Measurements from ENCODE around the gene WNT7A.

Gene WNT7A

GRCh38 chr3:13884851-13885703, 5.2 kb upstream of the WNT7A start:
- no peak for DNase-seq

GRCh38 chr3:13883681-13884080, 3.8 kb upstream of the WNT7A start:
- no peak for DNase-seq

GRCh38 chr3:13882876-13883275, 3.0 kb upstream of the WNT7A start:
- DNase-seq: no peak

- no peak for DNase-seq
These were observed 1.9 kb upstream of the WNT7A start for GRCh38 chr3:13881536-13882410.

GRCh38 chr3:13880811-13881156, 913 bp upstream of the WNT7A start:
- no peak for DNase-seq

- peak in 2 of 14 donors; percentile 27 to 67 for DNase-seq
These were observed 547 bp downstream of the WNT7A start for GRCh38 chr3:13879102-13879945.

- DNase-seq: peak in 4 of 14 donors; percentile 10 to 51 (median 38)
These were observed 1.4 kb downstream of the WNT7A start for GRCh38 chr3:13878281-13879101.

- peak in 1 of 14 donors; percentile 51 for DNase-seq
These were observed 2.0 kb downstream of the WNT7A start for GRCh38 chr3:13877911-13878280.

- no peak for DNase-seq
These were observed 3.3 kb downstream of the WNT7A start for GRCh38 chr3:13876451-13877100.

- DNase-seq: peak in 10 of 14 donors; percentile 1 to 71 (median 26)
These were observed 5.0 kb downstream of the WNT7A start for GRCh38 chr3:13874891-13875290.

- no peak for DNase-seq
These were observed 6.1 kb downstream of the WNT7A start for GRCh38 chr3:13873818-13874217.

GRCh38 chr3:13872451-13872850, 7.4 kb downstream of the WNT7A start:
- peak in 8 of 14 donors; percentile 5 to 62 (median 28) for DNase-seq

GRCh38 chr3:13871791-13872190, 8.1 kb downstream of the WNT7A start:
- no peak for DNase-seq

- no peak for DNase-seq
These were observed 9.0 kb downstream of the WNT7A start for GRCh38 chr3:13870902-13871301.

GRCh38 chr3:13869761-13870343, 10.0 kb downstream of the WNT7A start:
- no peak for DNase-seq

GRCh38 chr3:13868844-13869724, 10.8 kb downstream of the WNT7A start:
- no peak for DNase-seq

GRCh38 chr3:13867732-13868131, 12.1 kb downstream of the WNT7A start:
- peak in 2 of 14 donors; percentile 10 to 15 for DNase-seq

GRCh38 chr3:13866041-13866965, 13.6 kb downstream of the WNT7A start:
- no peak for DNase-seq
